ENCODE results near the gene PITPNM2. TPM values are rescaled to one million over a fixed set of nuclear protein-coding genes. Genes with fewer than 3 reads are reported as not detected.

The PITPNM2 gene
- total RNA-seq, 4 donors from 2014 or later, result 10.4 to 24.4 (median 13.3) TPM

- Histone ChIP-seq H3K27me3 (no peaks in the 10 kb centered on the region), H3K36me3 (no peaks in the 10 kb centered on the region), H3K4me1 (peaks cover 43 to 74% (median 57%) of the 10 kb centered on the region in 4 donors), H3K4me3 (no peak overlapping the region), H3K27ac (replicated peaks in 1 of 4) (no peak overlapping the region), H3K9me3 (no peaks in the 10 kb centered on the region)
- intact Hi-C loops (cut with DNase I), result no loop called here
- no peak for TF ChIP-seq POLR2AphosphoS5 (IDR thresholded peaks at IDR 0.05)
- TF ChIP-seq EP300 (IDR thresholded peaks at IDR 0.05), result no peak
- no peak for TF ChIP-seq POLR2A (IDR thresholded peaks at IDR 0.05; ENCODE audit: low read depth)
- TF ChIP-seq CTCF (IDR thresholded peaks at IDR 0.05), result no peak
- 94% methylated on average over 4 of the region's 4 CpGs for WGBS
- DNase-seq (ENCODE audit: extremely low spot score), result no peak
Measured at GRCh38 chr12:123129621-123130020, 21.3 kb downstream of the PITPNM2 start.

GRCh38 chr12:123127182-123127495 lies 23.8 kb downstream of the PITPNM2 start:
- WGBS, result 92% methylated on average over 6 of the region's 6 CpGs
- DNase-seq (ENCODE audit: extremely low spot score), result no peak
- TF ChIP-seq POLR2A (IDR thresholded peaks at IDR 0.05; ENCODE audit: low read depth), result no peak
- intact Hi-C loops (cut with DNase I), result no loop called here
- Histone ChIP-seq H3K36me3 (no peaks in the 10 kb centered on the region), H3K27me3 (no peaks in the 10 kb centered on the region), H3K9me3 (no peaks in the 10 kb centered on the region), H3K27ac (replicated peaks in 1 of 4) (peak overlapping the region; percentile 28 to 74 (median 59)), H3K4me3 (no peak overlapping the region), H3K4me1 (peaks cover 42 to 63% (median 47%) of the 10 kb centered on the region in 4 donors)

- no peak for DNase-seq (ENCODE audit: extremely low spot score)
- Histone ChIP-seq H3K27me3 (no peaks in the 10 kb centered on the region), H3K36me3 (no peaks in the 10 kb centered on the region), H3K9me3 (no peaks in the 10 kb centered on the region), H3K27ac (replicated peaks in 1 of 4) (peak overlapping the region; percentile 28 to 74 (median 59)), H3K4me1 (peaks cover 36 to 63% (median 46%) of the 10 kb centered on the region in 4 donors), H3K4me3 (no peak overlapping the region)
- intact Hi-C loops (cut with DNase I), result no loop called here
- 46% methylated on average over 6 of the region's 6 CpGs for WGBS
- TF ChIP-seq POLR2A (IDR thresholded peaks at IDR 0.05; ENCODE audit: low read depth) (no peak), POLR2AphosphoS5 (IDR thresholded peaks at IDR 0.05) (peak; percentile 70)
Measured at GRCh38 chr12:123126294-123127181, 24.4 kb downstream of the PITPNM2 start.

- Histone ChIP-seq H3K27me3 (no peaks in the 10 kb centered on the region), H3K4me1 (peaks cover 31 to 61% (median 46%) of the 10 kb centered on the region in 4 donors), H3K9me3 (no peaks in the 10 kb centered on the region), H3K36me3 (no peaks in the 10 kb centered on the region), H3K4me3 (no peak overlapping the region), H3K27ac (replicated peaks in 1 of 4) (no peak overlapping the region)
- no peak for DNase-seq (ENCODE audit: extremely low spot score)
- TF ChIP-seq POLR2AphosphoS5 (IDR thresholded peaks at IDR 0.05), result no peak
- intact Hi-C loops (cut with DNase I), result no loop called here
- 93% methylated on average over 3 of the region's 3 CpGs for WGBS
Measured at GRCh38 chr12:123122626-123123025, 28.3 kb downstream of the PITPNM2 start.

GRCh38 chr12:123121670-123122069 lies 29.2 kb downstream of the PITPNM2 start:
- 93% methylated on average over 6 of the region's 6 CpGs for WGBS
- H3K4me3 ChIP-seq, result no peak overlapping the region
- intact Hi-C loops (cut with DNase I), result no loop called here
- no peaks in the 10 kb centered on the region for H3K36me3 ChIP-seq
- H3K27ac ChIP-seq (replicated peaks in 1 of 4), result no peak overlapping the region
- no peaks in the 10 kb centered on the region for H3K9me3 ChIP-seq
- peaks cover 33 to 61% (median 42%) of the 10 kb centered on the region in 4 donors for H3K4me1 ChIP-seq
- no peaks in the 10 kb centered on the region for H3K27me3 ChIP-seq
- DNase-seq (ENCODE audit: extremely low spot score), result no peak
- no peak for TF ChIP-seq CTCF (IDR thresholded peaks at IDR 0.05)
- TF ChIP-seq POLR2AphosphoS5 (IDR thresholded peaks at IDR 0.05), result no peak
- no peak for TF ChIP-seq POLR2A (IDR thresholded peaks at IDR 0.05; ENCODE audit: low read depth)
- no peak for TF ChIP-seq EP300 (IDR thresholded peaks at IDR 0.05)

GRCh38 chr12:123120452-123121166 lies 30.3 kb downstream of the PITPNM2 start:
- Histone ChIP-seq H3K9me3 (no peaks in the 10 kb centered on the region), H3K4me1 (peaks cover 34 to 61% (median 43%) of the 10 kb centered on the region in 4 donors), H3K36me3 (no peaks in the 10 kb centered on the region), H3K27me3 (no peaks in the 10 kb centered on the region), H3K27ac (replicated peaks in 1 of 4) (peak overlapping the region; percentile 9 to 33 (median 24)), H3K4me3 (no peak overlapping the region)
- TF ChIP-seq CTCF (IDR thresholded peaks at IDR 0.05) (no peak), POLR2A (IDR thresholded peaks at IDR 0.05; ENCODE audit: low read depth) (no peak), EP300 (IDR thresholded peaks at IDR 0.05) (no peak), POLR2AphosphoS5 (IDR thresholded peaks at IDR 0.05) (no peak)
- 71% methylated on average over 2 of the region's 3 CpGs for WGBS
- intact Hi-C loops (cut with DNase I), result no loop called here
- no peak for DNase-seq (ENCODE audit: extremely low spot score)

All from esophagus muscularis mucosa (tissue), 4 donors.